GM19193 (cell line): Measurements from ENCODE around the gene CCDC184.

Experiments
- POLR2A ChIP-seq: IDR thresholded peaks from 4 replicates; pipeline ENCODE4 v1.6.1; 2011; ENCODE audit not compliant: insufficient read depth, insufficient read length; ENCODE audit errors: extremely low read depth

CCDC184 gene

GRCh38 chr12:48165089-48165981 is 18.1 kb upstream of the CCDC184 start:
- no peak for TF ChIP-seq POLR2A

- no peak for TF ChIP-seq POLR2A
These were observed 14.4 kb upstream of the CCDC184 start for GRCh38 chr12:48169011-48169410.

GRCh38 chr12:48175613-48176416 is 7.6 kb upstream of the CCDC184 start:
- no peak for TF ChIP-seq POLR2A

GRCh38 chr12:48176417-48176751 is 7.1 kb upstream of the CCDC184 start:
- TF ChIP-seq POLR2A: no peak

GRCh38 chr12:48177982-48178381 is 5.5 kb upstream of the CCDC184 start:
- TF ChIP-seq POLR2A: no peak

DNA sequence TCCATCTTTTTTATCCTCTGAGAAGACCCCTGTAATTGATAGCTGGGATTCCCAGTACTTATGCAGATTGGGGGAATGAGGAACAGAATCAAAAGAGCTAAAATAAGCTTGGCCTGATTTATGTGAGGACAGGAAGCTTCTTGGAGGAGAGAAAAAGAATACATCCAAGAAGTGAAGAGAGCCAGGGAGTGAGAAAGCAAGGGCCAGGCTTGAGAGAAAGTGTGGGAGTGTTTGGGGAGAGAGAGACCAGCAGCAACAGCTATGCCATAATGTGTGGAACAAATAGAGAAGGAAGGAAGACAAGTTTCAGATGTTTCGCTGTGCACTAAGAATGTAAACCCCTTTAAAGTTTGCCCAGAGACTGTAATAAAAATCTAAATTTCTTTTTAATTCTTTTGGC is 4.0 kb upstream of the CCDC184 start:
- no peak for TF ChIP-seq POLR2A

DNA sequence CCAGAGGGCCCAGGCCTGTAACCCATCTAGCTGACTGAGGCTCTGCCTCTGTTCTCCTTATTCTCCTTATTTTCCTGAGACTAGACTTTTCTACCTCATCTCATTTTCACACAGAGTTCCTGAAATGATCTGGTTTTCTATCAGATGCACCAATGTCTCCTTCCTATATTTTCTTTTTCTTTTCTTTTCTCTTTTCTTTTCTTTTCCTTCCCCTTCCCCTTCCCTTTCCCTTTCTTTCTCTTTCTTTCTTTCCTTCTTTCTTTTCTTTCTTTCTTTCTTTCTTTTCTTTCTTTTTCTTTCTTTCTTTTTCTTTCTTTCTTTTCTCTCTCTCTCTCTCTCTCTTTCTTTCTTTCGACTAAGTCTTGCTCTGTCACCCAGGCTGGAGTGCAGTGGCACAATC is 3.0 kb upstream of the CCDC184 start:
- TF ChIP-seq POLR2A: no peak

- TF ChIP-seq POLR2A: no peak
These were observed 2.5 kb upstream of the CCDC184 start for GRCh38 chr12:48180857-48181495.

GRCh38 chr12:48182631-48183030 is 813 bp upstream of the CCDC184 start:
- TF ChIP-seq POLR2A: no peak

GRCh38 chr12:48183876-48184548 is 568 bp downstream of the CCDC184 start:
- TF ChIP-seq POLR2A: no peak

- TF ChIP-seq POLR2A: no peak
These were observed 1.1 kb downstream of the CCDC184 start for GRCh38 chr12:48184549-48184922.

DNA sequence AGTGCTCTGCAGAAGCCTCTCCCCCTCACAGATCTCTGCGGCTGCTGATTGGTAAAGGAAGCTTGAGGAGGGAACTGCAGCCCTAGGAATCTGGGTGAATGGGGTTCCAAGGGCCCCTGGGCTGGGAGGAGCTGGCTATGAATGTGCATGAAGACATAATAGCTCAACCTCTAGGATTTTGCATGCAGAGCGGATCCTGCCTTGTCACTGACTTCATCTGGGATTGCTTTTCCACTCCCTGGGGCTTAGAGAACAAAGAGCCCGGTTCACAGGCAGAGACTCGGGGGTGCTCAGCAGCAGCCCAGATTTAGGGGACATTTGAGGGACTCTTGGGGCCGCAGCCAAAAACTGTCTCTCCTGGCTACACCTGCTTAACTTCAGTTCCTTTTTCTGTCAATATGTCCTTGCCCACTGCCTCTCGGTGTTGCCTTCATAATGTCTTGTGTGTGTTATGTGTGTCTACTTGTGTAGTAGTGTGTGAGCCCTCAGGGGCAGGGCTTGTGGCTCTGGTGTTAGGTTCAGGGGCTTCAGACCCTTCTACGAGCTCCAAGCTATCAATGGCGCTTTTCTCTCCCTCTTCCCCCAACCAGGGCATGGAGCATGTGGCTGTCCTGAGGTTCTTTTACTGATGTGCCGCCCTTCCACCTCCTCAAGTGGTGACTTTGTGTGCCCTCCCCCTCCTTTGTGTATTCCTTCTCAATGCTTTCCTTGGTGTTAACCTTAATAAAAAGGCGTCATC is 1.9 kb downstream of the CCDC184 start:
- no peak for TF ChIP-seq POLR2A

DNA sequence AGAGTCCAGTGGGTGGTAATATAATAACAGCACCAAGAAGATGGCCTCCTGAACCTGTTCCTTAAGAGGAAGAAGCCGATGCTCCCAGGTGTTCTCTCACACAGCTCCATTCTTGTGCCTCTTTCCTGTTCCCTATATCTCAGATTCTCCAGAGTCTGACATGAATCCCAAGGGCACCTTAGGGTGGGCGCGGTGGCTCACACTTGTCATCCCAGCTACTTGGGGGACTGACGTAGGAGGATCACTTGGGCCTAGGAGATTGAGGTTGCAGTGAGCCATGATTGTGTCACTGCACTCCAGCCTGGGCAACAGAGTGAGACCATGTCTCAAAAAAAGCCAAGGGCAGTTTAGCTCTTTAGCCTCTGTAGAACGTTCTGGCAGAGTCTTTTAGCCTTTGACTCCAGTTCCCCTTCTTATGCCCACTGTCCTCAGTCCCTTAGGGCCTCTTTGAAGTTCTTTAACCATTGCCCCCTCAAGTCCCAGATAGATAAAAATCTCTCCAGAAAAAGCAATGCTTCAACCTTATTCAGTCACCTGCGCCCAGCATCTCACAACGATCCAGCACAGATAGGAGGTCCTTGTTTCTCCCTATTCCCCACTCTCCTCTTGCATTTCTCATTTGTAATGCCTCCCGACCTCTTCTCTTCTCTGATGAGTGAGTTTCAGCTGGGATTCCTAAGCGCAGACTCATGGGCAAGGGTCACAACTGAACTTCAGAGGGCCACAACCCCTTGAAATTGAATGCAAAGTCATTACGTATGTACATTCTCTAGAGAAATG is 4.7 kb downstream of the CCDC184 start:
- no peak for TF ChIP-seq POLR2A
